ENCODE results near the gene SNAI1. TPM values are rescaled to one million over a fixed set of nuclear protein-coding genes. Genes with fewer than 3 reads are reported as not detected.

The SNAI1 gene
- total and polyA plus RNA-seq, 2 donors (not counting 1 experiment from before 2014, with no cell fraction given): 4.3 to 4.9 TPM

DNA sequence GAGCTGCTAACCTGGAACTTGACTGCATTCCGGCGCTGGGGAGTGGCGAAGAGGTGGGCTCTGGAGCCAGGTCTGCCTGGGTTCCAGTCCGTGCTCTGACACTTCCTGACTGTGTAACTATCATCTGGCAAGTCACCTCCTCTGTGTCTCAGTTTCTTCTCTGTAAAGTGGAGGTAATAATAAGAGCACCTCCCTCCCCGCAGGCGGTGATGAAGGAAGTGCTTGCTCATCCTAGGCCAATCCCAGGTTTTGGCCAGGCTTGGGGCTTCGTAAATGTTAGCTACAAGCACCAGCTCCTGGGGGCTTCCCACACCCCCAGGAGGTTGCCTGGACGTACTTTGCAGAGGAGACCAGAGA lies 32.8 kb downstream of the SNAI1 start:
- H3K4me1 Mint-ChIP-seq: peaks cover 13% of the 10 kb centered on the region
- Histone ChIP-seq H3K4me3 (ENCODE audit: control extremely low read depth in 1 of 5, extremely low read depth in 1 of 5, insufficient read depth in 1 of 5, low read depth in 2 of 5, low read length in 4 of 5) (no peak overlapping the region), H2AFZ (ENCODE audit: insufficient read depth, low read depth, low read length, poor library complexity, severe bottlenecking) (no peak overlapping the region), H4K20me1 (ENCODE audit: control insufficient read depth, insufficient read depth, low read length, poor library complexity, severe bottlenecking) (no peaks in the 10 kb centered on the region), H3K36me3 (replicated peaks in 1 of 2; ENCODE audit: control extremely low read depth in 1 of 2, control insufficient read depth in 1 of 2, extremely low read depth in 1 of 2, insufficient read depth in 2 of 2, low read length in 1 of 2) (no peaks in the 10 kb centered on the region), H3K9ac (ENCODE audit: low read length) (no peak overlapping the region), H3K4me1 (ENCODE audit: control insufficient read depth in 2 of 2, insufficient read depth in 2 of 2, low read length in 2 of 2) (peaks cover 12 to 16% of the 10 kb centered on the region in 2 donors), H3K27ac (ENCODE audit: low read length in 2 of 2) (no peak overlapping the region), H3K27me3 (replicated peaks in 1 of 4; ENCODE audit: control extremely low read depth in 1 of 4, control insufficient read depth in 3 of 4, insufficient read depth in 4 of 4, low read length in 3 of 4) (peaks cover 0 to 4% (median 2%) of the 10 kb centered on the region in 4 experiments), H3K79me2 (ENCODE audit: control insufficient read depth, insufficient read depth, low read length) (no peaks in the 10 kb centered on the region), H3K4me2 (replicated peaks; ENCODE audit: low read depth, low read length, poor library complexity, severe bottlenecking) (no peak overlapping the region), H3K9me3 (ENCODE audit: control extremely low read depth in 1 of 3, control insufficient read depth in 2 of 3, insufficient read depth in 1 of 3, low read length in 2 of 3) (peaks cover 0 to 3% (median 0%) of the 10 kb centered on the region in 3 donors)
- ATAC-seq (ENCODE audit: low read depth): no peak
- CTCF ChIA-PET: interaction anchor here (4.5 kb wide), 1 partner anchor 54 kb away, joined by 34 read pairs; no protein-coding TSS in a partner anchor
- TF ChIP-seq, protein P1, sequence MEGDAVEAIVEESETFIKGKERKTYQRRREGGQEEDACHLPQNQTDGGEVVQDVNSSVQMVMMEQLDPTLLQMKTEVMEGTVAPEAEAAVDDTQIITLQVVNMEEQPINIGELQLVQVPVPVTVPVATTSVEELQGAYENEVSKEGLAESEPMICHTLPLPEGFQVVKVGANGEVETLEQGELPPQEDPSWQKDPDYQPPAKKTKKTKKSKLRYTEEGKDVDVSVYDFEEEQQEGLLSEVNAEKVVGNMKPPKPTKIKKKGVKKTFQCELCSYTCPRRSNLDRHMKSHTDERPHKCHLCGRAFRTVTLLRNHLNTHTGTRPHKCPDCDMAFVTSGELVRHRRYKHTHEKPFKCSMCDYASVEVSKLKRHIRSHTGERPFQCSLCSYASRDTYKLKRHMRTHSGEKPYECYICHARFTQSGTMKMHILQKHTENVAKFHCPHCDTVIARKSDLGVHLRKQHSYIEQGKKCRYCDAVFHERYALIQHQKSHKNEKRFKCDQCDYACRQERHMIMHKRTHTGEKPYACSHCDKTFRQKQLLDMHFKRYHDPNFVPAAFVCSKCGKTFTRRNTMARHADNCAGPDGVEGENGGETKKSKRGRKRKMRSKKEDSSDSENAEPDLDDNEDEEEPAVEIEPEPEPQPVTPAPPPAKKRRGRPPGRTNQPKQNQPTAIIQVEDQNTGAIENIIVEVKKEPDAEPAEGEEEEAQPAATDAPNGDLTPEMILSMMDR (IDR thresholded peaks at IDR 0.05): no peak
- TF ChIP-seq EZH2 (IDR thresholded peaks at IDR 0.05; ENCODE audit: borderline replicate concordance, insufficient read depth, low read depth, low read length, poor library complexity, severe bottlenecking): no peak
- no peak overlapping the region for H3K4me3 Mint-ChIP-seq
- 94% methylated on average over 5 of the region's 8 CpGs for WGBS (ENCODE audit: insufficient coverage)
- intact Hi-C loops (cut with micrococcal nuclease): no loop called here
- no peaks in the 10 kb centered on the region for H3K9me3 Mint-ChIP-seq (ENCODE audit: insufficient read depth)
- no peak for DNase-seq
- H3K27ac Mint-ChIP-seq: no peak overlapping the region
- H3K27me3 Mint-ChIP-seq: no peaks in the 10 kb centered on the region
- POLR2A ChIA-PET: no interaction called here

DNA sequence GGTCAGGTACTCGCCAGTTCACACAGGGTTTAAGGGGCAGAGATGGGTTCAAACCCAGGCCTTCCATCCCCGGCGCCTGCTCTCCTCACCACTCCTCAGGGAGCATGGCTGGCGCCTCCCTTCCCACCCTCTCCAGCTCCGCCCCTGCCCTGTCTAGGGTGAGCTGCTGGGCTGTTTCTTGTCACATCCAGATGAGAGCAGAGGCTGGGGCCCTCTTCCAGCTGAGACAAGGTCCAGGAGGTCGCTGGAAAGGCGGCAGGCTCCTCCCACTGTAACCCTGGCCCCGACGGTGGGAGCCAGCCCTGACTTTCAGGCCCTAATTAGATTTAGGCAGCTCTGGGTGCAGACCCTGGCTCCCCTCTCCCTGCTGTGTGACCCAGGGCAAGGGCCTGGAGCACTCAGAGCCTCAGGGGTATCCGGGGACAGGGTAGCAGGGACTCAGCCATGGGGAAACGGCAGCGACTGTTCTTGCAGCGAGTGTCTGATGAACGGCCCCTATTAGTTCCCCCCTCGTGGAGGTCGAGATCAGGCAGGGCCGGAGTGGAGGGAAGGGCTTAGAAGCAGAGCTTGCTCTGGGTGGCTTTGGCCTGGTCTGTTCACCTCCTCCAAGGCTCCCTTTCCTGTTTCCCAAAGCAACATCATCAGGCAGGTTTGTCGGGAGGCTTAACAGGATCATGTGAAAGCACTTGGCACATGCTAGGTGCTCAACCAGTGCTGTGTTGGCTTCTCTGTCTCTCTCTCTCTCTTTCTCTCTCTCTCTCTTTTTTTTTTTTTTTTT lies 33.4 kb downstream of the SNAI1 start:
- no peaks in the 10 kb centered on the region for H3K9me3 Mint-ChIP-seq (ENCODE audit: insufficient read depth)
- intact Hi-C loops (cut with micrococcal nuclease): no loop called here
- Histone ChIP-seq H3K4me3 (ENCODE audit: control extremely low read depth in 1 of 5, extremely low read depth in 1 of 5, insufficient read depth in 1 of 5, low read depth in 2 of 5, low read length in 4 of 5) (no peak overlapping the region), H3K79me2 (ENCODE audit: control insufficient read depth, insufficient read depth, low read length) (no peaks in the 10 kb centered on the region), H3K27me3 (replicated peaks in 1 of 4; ENCODE audit: control extremely low read depth in 1 of 4, control insufficient read depth in 3 of 4, insufficient read depth in 4 of 4, low read length in 3 of 4) (peaks cover 0 to 4% (median 1%) of the 10 kb centered on the region in 4 experiments), H3K27ac (ENCODE audit: low read length in 2 of 2) (no peak overlapping the region), H3K4me1 (ENCODE audit: control insufficient read depth in 2 of 2, insufficient read depth in 2 of 2, low read length in 2 of 2) (peaks cover 12 to 16% of the 10 kb centered on the region in 2 donors), H3K36me3 (replicated peaks in 1 of 2; ENCODE audit: control extremely low read depth in 1 of 2, control insufficient read depth in 1 of 2, extremely low read depth in 1 of 2, insufficient read depth in 2 of 2, low read length in 1 of 2) (no peaks in the 10 kb centered on the region), H3K9me3 (ENCODE audit: control extremely low read depth in 1 of 3, control insufficient read depth in 2 of 3, insufficient read depth in 1 of 3, low read length in 2 of 3) (peaks cover 0 to 3% (median 0%) of the 10 kb centered on the region in 3 donors), H3K9ac (ENCODE audit: low read length) (no peak overlapping the region), H2AFZ (ENCODE audit: insufficient read depth, low read depth, low read length, poor library complexity, severe bottlenecking) (no peak overlapping the region), H4K20me1 (ENCODE audit: control insufficient read depth, insufficient read depth, low read length, poor library complexity, severe bottlenecking) (no peaks in the 10 kb centered on the region), H3K4me2 (replicated peaks; ENCODE audit: low read depth, low read length, poor library complexity, severe bottlenecking) (no peak overlapping the region)
- no peak overlapping the region for H3K4me3 Mint-ChIP-seq
- WGBS (ENCODE audit: insufficient coverage): 89% methylated on average over 17 of the region's 18 CpGs
- TF ChIP-seq, protein P1 (IDR thresholded peaks at IDR 0.05): no peak
- ATAC-seq (ENCODE audit: low read depth) (no peak), DNase-seq (no peak)
- peaks cover 13% of the 10 kb centered on the region for H3K4me1 Mint-ChIP-seq
- ChIA-PET POLR2A (interaction anchor here (0.6 kb wide), 1 partner anchor 56 kb away, joined by 3 read pairs; no protein-coding TSS in a partner anchor), CTCF (interaction anchor here (0.6 kb wide), 1 partner anchor 55 kb away, joined by 5 read pairs; no protein-coding TSS in a partner anchor)
- no peak overlapping the region for H3K27ac Mint-ChIP-seq
- no peaks in the 10 kb centered on the region for H3K27me3 Mint-ChIP-seq

Measured in B cell (primary cell).